Adipose tissue (tissue), 3 donors: ENCODE data around the gene S100A2. TPM values are rescaled to one million over a fixed set of nuclear protein-coding genes. Genes with fewer than 3 reads are reported as not detected.
"Not testable (repeated sequence)": the region's sequence is repeated elsewhere in the genome, so short reads cannot be mapped to it uniquely, and the experiment has no call there.

Source experiments
- H3K27ac ChIP-seq: one replicate; pipeline ENCODE4 v1.5.1; 2013; ENCODE audit warnings: low read depth, low read length
- WGBS, 3 donors: extraction: QIAGEN DNeasy Blood & Tissue Kit; methylation state at CpG; one replicate each; pipeline ENCODE4 v1.1.7; 2013; 5-methylcytosine and 5-hydroxymethylcytosine counted together
- polyA plus RNA-seq, 3 donors: library from polyadenylated mRNA; stranded (reverse); fragments of 200-250 nt; gene quantifications; one replicate each; pipeline ENCODE4 v1.2.3, GENCODE V29; 2013
- donor health status: healthy with polysubstance abuse.
- donor health status: Bipolar disorder and iron deficiency.
- donor health status: healthy.

The S100A2 gene
- polyA plus RNA-seq, 3 donors = 0.52 to 4.4 (median 2.1) TPM

- H3K27ac ChIP-seq = no peak overlapping the region
- 73 to 94% (median 86%) methylated on average over 5 of the region's 5 CpGs for WGBS, 3 donors
Measured at GRCh38 chr1:153570874-153571273, 5.2 kb upstream of the S100A2 start.

- WGBS, 3 donors = 75 to 91% (median 89%) methylated on average over 8 of the region's 8 CpGs
- H3K27ac ChIP-seq = no peak overlapping the region
Measured at GRCh38 chr1:153569465-153569864, 3.8 kb upstream of the S100A2 start.

- peak overlapping the region; percentile 38 for H3K27ac ChIP-seq
- WGBS, 3 donors = 11 to 14% (median 13%) methylated on average over 25 of the region's 25 CpGs
Measured at GRCh38 chr1:153568367-153569099, 2.9 kb upstream of the S100A2 start.

GRCh38 chr1:153567621-153568366 is 2.1 kb upstream of the S100A2 start:
- WGBS, 3 donors = 77 to 80% (median 79%) methylated on average over 22 of the region's 22 CpGs
- peak overlapping the region; percentile 38 for H3K27ac ChIP-seq

- peak overlapping the region; percentile 89 for H3K27ac ChIP-seq
- 46 to 61% (median 50%) methylated on average over 16 of the region's 16 CpGs for WGBS, 3 donors
Measured at GRCh38 chr1:153566414-153567371, 1.0 kb upstream of the S100A2 start.

GRCh38 chr1:153563991-153564390 is 1.7 kb downstream of the S100A2 start:
- 83 to 92% (median 88%) methylated on average over 7 of the region's 7 CpGs for WGBS, 3 donors

GRCh38 chr1:153563483-153563901 is 2.2 kb downstream of the S100A2 start:
- WGBS, 3 donors = 74 to 82% (median 76%) methylated on average over 5 to 6 of the region's 6 CpGs
- no peak overlapping the region for H3K27ac ChIP-seq

More at GRCh38 chr1:153563991-153564390, 1.7 kb downstream of the S100A2 start:
- no peak overlapping the region for H3K27ac ChIP-seq

GRCh38 chr1:153562021-153562420 is 3.6 kb downstream of the S100A2 start:
- 83 to 96% (median 91%) methylated on average over 3 of the region's 3 CpGs for WGBS, 3 donors
- not testable (repeated sequence) for H3K27ac ChIP-seq

- H3K27ac ChIP-seq = no peak overlapping the region
- WGBS, 3 donors = 92 to 100% (median 100%) methylated on average over 3 of the region's 3 CpGs
Measured at GRCh38 chr1:153561466-153561985, 4.1 kb downstream of the S100A2 start.

- 86 to 89% (median 88%) methylated on average over 10 of the region's 10 CpGs for WGBS, 3 donors
- H3K27ac ChIP-seq = no peak overlapping the region
Measured at GRCh38 chr1:153560771-153561465, 4.7 kb downstream of the S100A2 start.

- H3K27ac ChIP-seq = no peak overlapping the region
- 75 to 97% (median 97%) methylated on average over 2 of the region's 2 CpGs for WGBS, 3 donors
Measured at GRCh38 chr1:153560241-153560640, 5.4 kb downstream of the S100A2 start.

- no peak overlapping the region for H3K27ac ChIP-seq
- WGBS, 3 donors = 93 to 99% (median 96%) methylated on average over 3 of the region's 3 CpGs
Measured at GRCh38 chr1:153557877-153558276, 7.8 kb downstream of the S100A2 start.

- H3K27ac ChIP-seq = no peak overlapping the region
- 77 to 92% (median 88%) methylated on average over 1 of the region's 1 CpG for WGBS, 3 donors
Measured at GRCh38 chr1:153556348-153556747, 9.3 kb downstream of the S100A2 start.

- WGBS, 3 donors = 49 to 71% (median 50%) methylated on average over 2 of the region's 2 CpGs
- H3K27ac ChIP-seq = no peak overlapping the region
Measured at GRCh38 chr1:153553830-153554541, 11.7 kb downstream of the S100A2 start.

GRCh38 chr1:153553096-153553495 is 12.5 kb downstream of the S100A2 start:
- no peak overlapping the region for H3K27ac ChIP-seq
- WGBS, 3 donors = 85 to 94% (median 94%) methylated on average over 12 of the region's 12 CpGs

- 91 to 95% (median 93%) methylated on average over 8 of the region's 8 CpGs for WGBS, 3 donors
- H3K27ac ChIP-seq = no peak overlapping the region
Measured at GRCh38 chr1:153552335-153552734, 13.3 kb downstream of the S100A2 start.

GRCh38 chr1:153550827-153551500 is 14.7 kb downstream of the S100A2 start:
- H3K27ac ChIP-seq = no peak overlapping the region
- 56 to 95% (median 65%) methylated on average over 10 of the region's 10 CpGs for WGBS, 3 donors
